GM18907 (cell line): ENCODE data around the gene NPIPB9.
"Not testable (repeated sequence)": the region's sequence is repeated elsewhere in the genome, so short reads cannot be mapped to it uniquely, and the experiment has no call there.

Experiments
- ATAC-seq: cut with Tn5 transposase; IDR thresholded peaks from one replicate; pipeline ENCODE4 v1.9.1; 2021; ENCODE audit warnings: mild to moderate bottlenecking, moderate library complexity; ENCODE audit not compliant: unreplicated experiment

Gene NPIPB9

DNA sequence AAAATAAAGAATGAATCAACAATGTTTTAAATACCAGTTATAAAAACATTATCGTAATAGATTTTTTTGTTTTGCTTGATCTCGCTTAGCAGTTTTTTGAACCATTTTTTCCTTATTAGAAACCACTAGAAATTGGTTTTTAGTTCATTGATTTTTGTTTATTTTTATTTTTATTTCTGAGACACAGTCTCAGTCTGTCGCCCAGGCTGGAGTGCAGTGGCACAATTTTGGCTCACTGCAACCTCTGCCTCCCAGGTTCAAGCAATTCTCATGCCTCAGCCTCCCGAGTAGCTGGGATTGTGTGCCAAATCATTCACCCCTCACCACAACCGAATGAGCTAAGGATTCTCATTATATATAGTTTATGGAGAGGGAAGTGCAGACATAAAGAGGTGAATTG, at the start of gene NPIPB9:
TSS of gene NPIPB9 (plus strand) at position 301 of the 400 bp plus-strand sequence.
- ATAC-seq = not testable (repeated sequence)

DNA sequence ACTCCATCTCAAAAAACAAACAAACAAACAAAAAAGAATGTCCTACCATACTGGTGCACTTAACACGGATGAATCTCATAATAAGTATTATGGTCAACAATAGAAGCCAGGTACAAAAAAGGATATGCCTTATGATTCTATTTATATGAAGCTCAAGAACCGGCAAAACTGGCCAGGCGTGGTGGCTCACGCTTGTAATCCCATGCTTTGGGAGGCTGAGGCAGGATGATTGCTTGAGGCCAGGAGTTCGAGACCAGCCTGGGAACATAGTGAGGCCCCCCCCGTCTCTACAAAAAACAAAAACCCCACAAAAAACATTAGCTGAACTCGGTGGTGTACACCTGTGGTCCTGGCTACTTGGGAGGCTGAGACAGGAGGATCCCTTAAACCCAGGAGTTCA, 47.3 kb upstream of the NPIPB9 start:
- not testable (repeated sequence) for ATAC-seq

- ATAC-seq = peak; percentile 94
These were observed 40.1 kb upstream of the NPIPB9 start, which contains the start of gene EIF3C for GRCh38 chr16:28711220-28712083. Gene EIF3C, plus strand, starts transcription at chr16:28711464. Its CDS starts 223 bp downstream, at chr16:28711687.

DNA sequence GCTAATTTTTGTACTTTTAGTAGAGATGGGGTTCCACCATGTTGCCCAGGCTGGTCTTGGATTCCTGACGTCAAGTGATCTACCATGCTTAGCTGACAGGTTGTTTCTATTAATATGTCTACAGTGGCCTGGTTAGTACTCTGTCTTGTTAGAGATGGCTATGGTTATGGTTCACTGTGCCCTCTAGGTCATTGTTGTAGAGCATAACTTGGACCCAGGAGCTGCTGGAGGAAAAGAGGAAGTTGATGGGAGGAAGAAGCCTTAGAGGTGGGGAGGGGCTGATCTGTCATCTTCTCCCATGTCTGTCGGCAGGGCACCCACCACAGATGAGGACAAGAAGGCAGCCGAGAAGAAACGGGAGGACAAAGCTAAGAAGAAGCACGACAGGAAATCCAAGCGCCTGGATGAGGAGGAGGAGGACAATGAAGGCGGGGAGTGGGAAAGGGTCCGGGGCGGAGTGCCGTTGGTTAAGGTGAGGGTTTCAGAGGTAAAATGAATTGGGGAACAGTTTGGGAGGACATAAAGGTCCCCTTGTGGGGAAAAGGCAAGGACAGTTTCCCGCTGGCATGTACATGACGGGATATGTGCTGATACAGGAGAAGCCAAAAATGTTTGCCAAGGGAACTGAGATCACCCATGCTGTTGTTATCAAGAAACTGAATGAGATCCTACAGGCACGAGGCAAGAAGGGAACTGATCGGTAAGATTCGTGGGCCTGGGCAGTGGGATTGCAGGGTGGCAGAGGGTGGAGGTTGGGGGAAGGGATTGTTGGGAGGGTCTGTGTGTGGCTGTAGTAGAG, 28.5 kb upstream of the NPIPB9 start:
- ATAC-seq = not testable (repeated sequence)

GRCh38 chr16:28731253-28731652, 20.3 kb upstream of the NPIPB9 start:
- not testable (repeated sequence) for ATAC-seq

DNA sequence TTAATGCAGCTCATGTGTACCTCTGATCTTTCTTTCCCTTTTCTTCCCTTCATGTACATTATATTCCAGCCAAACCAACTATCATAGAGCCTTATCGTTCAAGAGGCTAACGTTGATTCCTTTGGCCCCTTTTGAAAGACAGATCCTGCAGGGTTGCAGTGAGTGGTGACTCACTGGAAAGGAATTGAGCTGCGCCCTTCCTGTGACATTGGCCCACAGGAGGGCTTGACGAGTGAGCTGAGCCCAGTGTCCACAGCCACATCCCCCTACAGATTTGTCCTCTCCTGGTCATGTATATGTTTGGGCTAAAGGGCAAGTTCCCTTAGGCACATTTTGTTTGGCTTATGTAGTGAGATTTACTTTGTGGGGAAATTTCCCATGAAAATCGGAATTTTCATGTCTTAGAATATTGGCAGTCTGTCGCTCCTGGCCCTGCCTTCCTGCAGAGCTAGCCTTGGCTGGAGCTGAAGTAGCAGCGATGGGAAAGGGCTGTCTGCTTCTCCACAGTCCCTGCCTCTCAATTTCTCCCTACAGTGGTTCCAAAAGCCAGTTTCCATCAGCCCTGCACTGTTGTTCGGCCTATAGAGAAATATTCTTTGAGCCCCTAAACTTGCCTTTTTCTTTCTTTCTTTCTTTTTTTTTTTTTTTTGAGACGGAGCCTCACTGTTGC, 19.0 kb upstream of the NPIPB9 start:
- not testable (repeated sequence) for ATAC-seq

DNA sequence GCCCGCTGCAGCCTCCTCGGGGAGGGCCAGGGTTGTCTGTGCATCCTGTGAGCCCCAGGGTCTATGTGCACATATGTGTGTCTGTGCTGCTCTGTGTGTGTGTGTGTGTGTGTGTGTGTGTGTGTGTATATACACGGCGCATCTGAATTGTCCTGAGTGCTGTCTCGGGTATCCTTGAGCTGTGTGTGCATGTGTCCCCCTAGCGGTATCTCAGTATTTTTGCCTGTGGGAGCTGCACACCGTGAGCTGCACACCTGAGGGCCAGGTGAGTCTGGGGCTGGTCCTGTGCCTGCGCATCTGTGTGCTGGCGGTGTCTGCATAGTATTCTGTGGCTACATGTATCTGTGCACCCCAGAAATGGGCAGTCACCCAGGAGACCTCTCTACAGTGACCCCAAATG, 11.8 kb upstream of the NPIPB9 start:
- ATAC-seq = not testable (repeated sequence)

DNA sequence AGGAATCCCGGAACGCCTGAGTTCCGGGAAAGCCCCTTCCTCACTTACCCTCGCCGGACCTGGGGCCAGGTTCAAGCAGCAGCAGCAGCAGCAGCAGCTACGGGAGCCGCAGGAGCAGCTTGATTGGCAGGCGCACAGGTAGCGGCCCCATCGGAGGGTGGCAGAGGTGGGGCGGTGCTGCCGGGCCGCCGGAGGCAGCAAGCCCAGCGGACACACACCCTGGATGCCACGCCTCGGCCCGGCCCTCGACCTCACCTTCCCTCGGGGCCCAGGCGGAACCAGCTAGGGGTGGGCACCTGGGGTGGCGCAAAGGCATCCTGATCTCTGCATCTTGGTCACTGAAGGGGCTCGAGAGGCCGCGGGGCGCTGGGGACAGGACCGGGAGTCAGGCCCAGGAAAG, 11.0 kb upstream of the NPIPB9 start:
- ATAC-seq = not testable (repeated sequence)

DNA sequence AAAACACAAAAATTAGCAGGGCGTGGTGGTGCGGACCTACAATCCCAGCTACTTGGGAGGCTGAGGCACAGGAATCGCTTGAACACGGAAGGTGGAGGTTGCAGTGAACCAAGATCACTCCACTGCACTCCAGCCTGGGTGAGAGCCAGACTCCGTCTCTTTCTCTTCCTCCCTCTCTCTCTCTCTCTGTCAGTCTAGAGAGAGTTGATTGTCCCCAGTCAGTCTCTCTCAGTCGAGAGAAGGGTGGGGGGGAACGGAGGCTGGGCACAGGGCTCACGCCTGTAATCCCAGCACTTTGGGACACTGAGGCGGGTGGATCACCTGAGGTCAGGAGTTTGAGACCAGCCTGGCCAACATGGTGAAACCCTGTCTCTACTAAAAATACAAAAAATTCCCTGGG, 10.3 kb upstream of the NPIPB9 start:
- not testable (repeated sequence) for ATAC-seq

DNA sequence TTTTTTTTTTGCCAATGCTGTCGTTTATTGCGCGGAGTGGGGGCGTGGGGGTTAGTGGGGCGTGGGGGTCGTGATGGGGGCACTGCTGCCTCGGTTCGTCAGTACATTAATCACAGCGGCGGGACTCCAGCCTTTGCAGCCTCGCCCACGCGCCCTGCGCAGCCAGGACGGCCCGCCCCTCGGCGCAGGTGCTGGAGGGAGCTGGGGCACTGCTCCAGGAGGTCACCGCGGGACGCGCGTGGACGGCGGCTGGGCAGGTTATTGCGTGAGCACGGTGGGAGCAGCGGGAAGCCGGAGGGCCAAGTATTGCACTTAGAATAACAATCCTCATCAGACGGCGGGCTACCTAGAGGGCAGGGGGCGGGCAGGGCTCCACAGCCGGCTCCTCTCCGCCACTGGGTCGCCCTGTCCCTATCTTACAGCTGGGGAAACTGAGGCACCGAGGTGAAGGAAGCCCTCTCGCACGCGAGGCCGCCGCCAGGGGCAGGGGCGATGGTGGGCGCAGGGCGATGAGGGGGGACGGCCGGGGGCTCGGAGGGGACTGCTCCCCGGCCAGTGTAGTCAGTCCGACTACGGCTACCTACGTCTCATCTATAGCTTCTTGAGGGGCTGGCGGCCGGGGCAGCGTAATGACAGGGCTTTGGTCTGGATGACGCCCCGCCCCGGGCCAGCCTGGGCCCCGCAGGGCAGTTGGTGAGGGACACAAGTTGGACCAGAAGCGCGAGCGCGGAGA, 4.8 kb upstream of the NPIPB9 start:
- ATAC-seq = not testable (repeated sequence)

DNA sequence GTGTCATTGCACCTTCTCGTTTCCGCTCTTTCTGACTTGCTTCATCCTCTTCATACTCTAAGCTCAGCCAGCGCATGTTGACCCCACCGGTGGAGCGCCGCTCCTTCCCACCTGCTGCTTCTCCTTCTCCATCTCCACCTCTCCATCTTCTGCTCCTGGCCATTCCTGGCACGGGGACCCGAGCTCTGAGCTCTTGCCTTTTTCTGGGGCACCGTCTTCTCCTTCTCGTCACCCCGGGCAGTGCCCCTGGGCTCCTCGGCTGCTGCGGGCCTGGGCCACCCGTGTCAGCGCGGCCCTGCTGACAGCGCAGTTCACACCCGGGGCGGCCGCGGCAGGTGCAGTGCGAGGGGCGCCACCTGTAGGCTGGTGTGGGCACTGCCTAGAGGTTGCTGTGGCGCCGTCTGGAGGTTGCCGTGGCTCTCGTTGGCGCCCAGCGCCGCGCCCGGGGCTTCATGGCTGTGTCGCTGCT, 1.6 kb upstream of the NPIPB9 start:
- ATAC-seq = peak; percentile 94

DNA sequence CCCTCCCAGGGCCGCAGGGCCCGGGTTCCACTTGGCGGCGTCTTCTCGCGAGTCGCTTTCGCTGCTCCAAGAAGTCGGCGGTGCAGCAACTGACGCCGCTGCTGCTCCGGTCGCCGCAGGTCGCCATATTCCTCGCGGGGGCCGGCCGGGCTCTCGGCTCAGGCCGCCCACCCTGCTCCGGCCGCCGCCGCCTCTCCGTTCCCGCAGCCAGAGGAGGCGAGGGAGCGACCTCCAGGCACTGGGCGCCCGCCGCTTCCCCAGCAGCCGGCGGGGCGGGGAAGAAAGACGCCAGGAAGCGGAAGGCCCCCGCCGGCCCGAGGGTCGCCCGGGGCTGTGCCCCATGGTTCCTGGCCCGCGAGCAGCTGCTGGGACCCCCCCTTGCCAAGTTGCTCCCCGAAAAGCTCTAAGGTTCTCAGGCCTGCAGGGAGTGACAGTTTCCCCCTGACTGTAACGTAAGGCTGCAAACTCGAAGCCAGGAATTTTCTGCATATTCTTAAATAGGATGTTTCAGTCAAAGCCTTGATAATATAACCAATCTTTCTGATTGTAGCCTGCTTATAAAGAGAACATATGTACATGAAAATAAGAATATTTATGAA, 1.0 kb upstream of the NPIPB9 start:
- peak; percentile 38 for ATAC-seq

DNA sequence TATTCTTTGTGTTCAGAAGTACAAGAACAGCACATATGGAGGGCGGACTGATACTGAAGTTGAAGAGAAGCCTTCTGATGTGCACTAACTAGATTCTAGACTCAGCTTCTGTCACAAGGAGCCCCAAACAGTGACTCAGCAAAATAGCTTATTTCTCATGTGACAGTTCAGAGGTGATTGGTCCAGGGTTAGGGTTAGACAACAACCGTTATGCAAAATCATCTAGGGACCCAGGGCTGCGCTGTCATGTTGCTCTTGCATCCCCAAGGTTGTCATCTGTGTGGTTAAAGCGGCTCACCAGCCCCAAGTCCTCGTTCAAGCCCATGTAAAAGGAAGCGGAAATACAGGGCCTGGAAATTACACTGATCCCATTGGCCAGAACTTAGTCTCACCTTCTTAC, 30.1 kb downstream of the NPIPB9 start:
- ATAC-seq = not testable (repeated sequence)

DNA sequence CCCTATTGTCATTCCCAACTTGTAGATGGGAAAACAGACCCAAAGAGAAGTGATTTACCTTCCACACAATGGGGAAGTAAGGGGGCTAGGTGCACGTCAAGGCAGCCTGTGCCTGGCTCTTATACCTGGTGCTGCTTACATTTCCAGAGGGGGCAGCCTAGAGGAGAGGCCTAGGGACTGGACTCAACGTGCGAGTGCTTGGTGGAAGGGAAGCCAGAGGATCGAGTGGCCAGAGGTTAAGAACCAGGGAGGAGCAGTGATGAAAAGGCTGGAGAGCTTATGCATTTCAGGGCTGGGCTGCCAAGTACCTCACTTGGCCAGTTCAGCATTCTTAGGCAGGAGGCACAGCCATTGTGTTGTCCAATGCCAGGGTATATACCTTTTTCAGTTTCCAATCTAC, 30.8 kb downstream of the NPIPB9 start:
- not testable (repeated sequence) for ATAC-seq

GRCh38 chr16:28802235-28803019, 50.8 kb downstream of the NPIPB9 start:
- peak; percentile 76 for ATAC-seq

DNA sequence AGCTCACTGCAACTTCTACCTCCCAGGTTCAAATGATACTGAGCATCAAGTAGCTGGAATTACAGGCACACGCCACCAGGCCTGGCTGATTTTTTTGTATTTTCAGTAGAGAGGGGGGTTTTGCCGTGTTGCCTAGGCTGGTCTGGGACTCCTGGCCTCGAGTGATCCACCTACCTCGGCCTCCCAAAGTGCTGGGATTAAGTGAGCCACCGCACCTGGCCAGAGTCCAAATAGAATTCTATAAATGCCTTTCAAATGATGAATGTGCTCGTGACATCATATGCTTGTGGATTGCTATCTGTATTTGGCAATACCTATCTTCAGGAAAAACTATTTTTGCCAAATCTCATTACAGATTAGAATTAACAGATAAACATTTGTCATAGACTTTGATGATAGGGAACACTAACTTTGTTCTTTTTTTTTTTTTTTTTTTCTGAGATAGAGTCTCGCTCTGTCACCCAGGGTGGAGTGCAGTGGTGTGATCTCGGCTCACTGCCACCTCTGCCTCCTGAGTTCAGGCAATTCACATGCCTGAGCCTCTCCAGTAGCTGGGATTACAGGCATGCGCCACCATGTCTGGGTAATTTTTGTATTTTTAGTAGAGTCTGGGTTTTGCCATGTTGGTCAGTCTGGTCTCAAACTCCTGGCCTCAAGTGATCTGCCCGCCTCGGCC, 56.0 kb downstream of the NPIPB9 start:
- not testable (repeated sequence) for ATAC-seq

- ATAC-seq = no peak
These were observed 68.4 kb downstream of the NPIPB9 start for GRCh38 chr16:28820016-28820415.

DNA sequence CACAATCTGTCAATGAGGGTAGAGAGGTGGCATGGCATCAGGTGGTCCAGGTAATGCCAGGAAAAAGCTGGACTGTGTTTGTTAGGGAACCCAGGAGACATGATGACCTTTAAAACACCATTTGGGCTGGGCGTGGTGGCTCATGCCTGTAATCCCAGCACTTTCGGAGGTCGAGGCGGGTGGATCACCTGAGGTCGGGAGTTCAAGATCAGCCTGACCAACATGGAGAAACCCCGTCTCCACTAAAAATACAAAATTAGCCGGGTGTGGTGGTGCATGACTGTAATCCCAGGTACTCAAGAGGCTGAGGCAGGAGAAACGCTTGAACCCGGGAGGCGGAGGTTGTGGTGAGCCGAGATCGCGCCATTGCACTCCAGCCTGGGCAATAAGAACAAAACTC, 69.0 kb downstream of the NPIPB9 start:
- not testable (repeated sequence) for ATAC-seq
